ENCODE data around the gene NRTN. TPM values are rescaled to one million over a fixed set of nuclear protein-coding genes. Genes with fewer than 3 reads are reported as not detected.

Gene NRTN
- polyA plus RNA-seq, 1 donor (not counting 4 experiments of a cell fraction or from before 2014, with no cell fraction given) = not detected

GRCh38 chr19:5857203-5858081 lies 52.6 kb downstream of the NRTN start:
- H4K20me1 ChIP-seq (ENCODE audit: control insufficient read depth, extremely low read depth, insufficient read depth, low read length) = no peaks in the 10 kb centered on the region
- no peak overlapping the region for H3K27ac ChIP-seq (ENCODE audit: control insufficient read depth, insufficient read depth, low read length)
- no peak overlapping the region for H3K4me3 ChIP-seq (ENCODE audit: control insufficient read depth in 2 of 3, extremely low read depth in 1 of 3, insufficient read depth in 2 of 3, low read depth in 1 of 3, low read length in 3 of 3)
- TF ChIP-seq EZH2 (IDR thresholded peaks at IDR 0.05; ENCODE audit: low read length) (no peak), CTCF (optimal IDR thresholded peaks at IDR 0.05 in 1 of 3, IDR thresholded peaks at IDR 0.05 in 1 of 3, conservative IDR thresholded peaks at IDR 0.05 in 1 of 3; ENCODE audit: extremely low read depth in 1 of 3, insufficient read depth in 2 of 3, low read length in 3 of 3) (no peak)
- dilution Hi-C loops (cut with MboI; ENCODE audit: extremely low pct_ligation_motif_present, low sequenced_read_pairs) = no loop called here
- H3K9me1 ChIP-seq (ENCODE audit: control insufficient read depth, extremely low read depth, insufficient read depth, low read length) = no peaks in the 10 kb centered on the region
- no peaks in the 10 kb centered on the region for H3K36me3 ChIP-seq (ENCODE audit: control insufficient read depth in 2 of 2, extremely low read depth in 1 of 2, insufficient read depth in 2 of 2, low read length in 2 of 2)
- no peak overlapping the region for H3K4me2 ChIP-seq (ENCODE audit: control insufficient read depth, extremely low read depth, insufficient read depth, low read depth, low read length)
- H3K79me2 ChIP-seq (ENCODE audit: control insufficient read depth, insufficient read depth, low read length) = no peaks in the 10 kb centered on the region
- H3K4me1 ChIP-seq (ENCODE audit: control insufficient read depth, extremely low read depth, insufficient read depth, low read length) = no peaks in the 10 kb centered on the region
- no peaks in the 10 kb centered on the region for H3K9me3 ChIP-seq (ENCODE audit: control insufficient read depth, low read depth, low read length)
- H3K9ac ChIP-seq (ENCODE audit: control insufficient read depth, extremely low read depth, insufficient read depth, low read length) = no peak overlapping the region
- DNase-seq (ENCODE audit: low read depth, low spot score) = no peak
- H2AFZ ChIP-seq (ENCODE audit: control insufficient read depth, low read length) = no peak overlapping the region
- no peak for FAIRE-seq
- H3K27me3 ChIP-seq (ENCODE audit: control insufficient read depth, extremely low read depth, insufficient read depth, low read length) = peaks cover 4% of the 10 kb centered on the region

- FAIRE-seq = no peak
- H3K9me1 ChIP-seq (ENCODE audit: control insufficient read depth, extremely low read depth, insufficient read depth, low read length) = no peaks in the 10 kb centered on the region
Observed at GRCh38 chr19:5863030-5863665, 58.3 kb downstream of the NRTN start.

More at GRCh38 chr19:5863030-5863665, 58.3 kb downstream of the NRTN start:
- dilution Hi-C loops (cut with MboI; ENCODE audit: extremely low pct_ligation_motif_present, low sequenced_read_pairs) = no loop called here
- H3K4me3 ChIP-seq (ENCODE audit: control insufficient read depth in 2 of 3, extremely low read depth in 1 of 3, insufficient read depth in 2 of 3, low read depth in 1 of 3, low read length in 3 of 3) = no peak overlapping the region
- no peaks in the 10 kb centered on the region for H3K4me1 ChIP-seq (ENCODE audit: control insufficient read depth, extremely low read depth, insufficient read depth, low read length)
- no peaks in the 10 kb centered on the region for H3K9me3 ChIP-seq (ENCODE audit: control insufficient read depth, low read depth, low read length)
- peaks cover 11% of the 10 kb centered on the region for H3K27me3 ChIP-seq (ENCODE audit: control insufficient read depth, extremely low read depth, insufficient read depth, low read length)
- H2AFZ ChIP-seq (ENCODE audit: control insufficient read depth, low read length) = no peak overlapping the region
- no peak for DNase-seq (ENCODE audit: low read depth, low spot score)
- TF ChIP-seq EZH2 (IDR thresholded peaks at IDR 0.05; ENCODE audit: low read length) (no peak), CTCF (optimal IDR thresholded peaks at IDR 0.05 in 1 of 3, IDR thresholded peaks at IDR 0.05 in 1 of 3, conservative IDR thresholded peaks at IDR 0.05 in 1 of 3; ENCODE audit: extremely low read depth in 1 of 3, insufficient read depth in 2 of 3, low read length in 3 of 3) (no peak)
- no peak overlapping the region for H3K4me2 ChIP-seq (ENCODE audit: control insufficient read depth, extremely low read depth, insufficient read depth, low read depth, low read length)
- no peaks in the 10 kb centered on the region for H3K36me3 ChIP-seq (ENCODE audit: control insufficient read depth in 2 of 2, extremely low read depth in 1 of 2, insufficient read depth in 2 of 2, low read length in 2 of 2)
- H3K79me2 ChIP-seq (ENCODE audit: control insufficient read depth, insufficient read depth, low read length) = no peaks in the 10 kb centered on the region
- no peaks in the 10 kb centered on the region for H4K20me1 ChIP-seq (ENCODE audit: control insufficient read depth, extremely low read depth, insufficient read depth, low read length)
- H3K27ac ChIP-seq (ENCODE audit: control insufficient read depth, insufficient read depth, low read length) = no peak overlapping the region
- no peak overlapping the region for H3K9ac ChIP-seq (ENCODE audit: control insufficient read depth, extremely low read depth, insufficient read depth, low read length)

Measured in keratinocyte (primary cell).